DMS114 treated with DMSO at 0.1 percent for 48 hours (cell line): ENCODE measurements around the gene SLC44A2.

Experiments used
- DNase-seq: peaks from one replicate; lab custom pipeline; 2025; ENCODE audit not compliant: unreplicated experiment; lab: John Stamatoyannopoulos, UW

SLC44A2 gene

GRCh38 chr19:10680545-10681135 is 55.3 kb downstream of the SLC44A2 start:
- no peak for DNase-seq

GRCh38 chr19:10681658-10682057 is 56.3 kb downstream of the SLC44A2 start:
- DNase-seq = no peak

GRCh38 chr19:10682397-10683063 is 57.2 kb downstream of the SLC44A2 start:
- DNase-seq = no peak

- no peak for DNase-seq
Measured at GRCh38 chr19:10683064-10683426, 57.7 kb downstream of the SLC44A2 start.

- no peak for DNase-seq
Measured at GRCh38 chr19:10683582-10683981, 58.2 kb downstream of the SLC44A2 start.

GRCh38 chr19:10685210-10685609 is 59.9 kb downstream of the SLC44A2 start:
- DNase-seq = no peak

GRCh38 chr19:10686193-10686592 is 60.8 kb downstream of the SLC44A2 start:
- no peak for DNase-seq

- DNase-seq = no peak
Measured at GRCh38 chr19:10686661-10687517, 61.5 kb downstream of the SLC44A2 start.

- no peak for DNase-seq
Measured at GRCh38 chr19:10687518-10688288, 62.4 kb downstream of the SLC44A2 start.

- no peak for DNase-seq
Measured at GRCh38 chr19:10688545-10689280, 63.4 kb downstream of the SLC44A2 start.

GRCh38 chr19:10690341-10690781 is 65.0 kb downstream of the SLC44A2 start:
- DNase-seq = no peak

- no peak for DNase-seq
Measured at GRCh38 chr19:10691178-10691881, 66.0 kb downstream of the SLC44A2 start.

- no peak for DNase-seq
Measured at GRCh38 chr19:10691883-10692282, 66.5 kb downstream of the SLC44A2 start.

- no peak for DNase-seq
Measured at GRCh38 chr19:10692673-10693264, 67.4 kb downstream of the SLC44A2 start.
